ENCODE measurements around the gene SLC35F1.
A peak's percentile ranks its signal among the peaks of the same experiment; 100 is the strongest.
"Not testable (repeated sequence)": the region's sequence is repeated elsewhere in the genome, so short reads cannot be mapped to it uniquely, and the experiment has no call there.

Gene SLC35F1

DNA sequence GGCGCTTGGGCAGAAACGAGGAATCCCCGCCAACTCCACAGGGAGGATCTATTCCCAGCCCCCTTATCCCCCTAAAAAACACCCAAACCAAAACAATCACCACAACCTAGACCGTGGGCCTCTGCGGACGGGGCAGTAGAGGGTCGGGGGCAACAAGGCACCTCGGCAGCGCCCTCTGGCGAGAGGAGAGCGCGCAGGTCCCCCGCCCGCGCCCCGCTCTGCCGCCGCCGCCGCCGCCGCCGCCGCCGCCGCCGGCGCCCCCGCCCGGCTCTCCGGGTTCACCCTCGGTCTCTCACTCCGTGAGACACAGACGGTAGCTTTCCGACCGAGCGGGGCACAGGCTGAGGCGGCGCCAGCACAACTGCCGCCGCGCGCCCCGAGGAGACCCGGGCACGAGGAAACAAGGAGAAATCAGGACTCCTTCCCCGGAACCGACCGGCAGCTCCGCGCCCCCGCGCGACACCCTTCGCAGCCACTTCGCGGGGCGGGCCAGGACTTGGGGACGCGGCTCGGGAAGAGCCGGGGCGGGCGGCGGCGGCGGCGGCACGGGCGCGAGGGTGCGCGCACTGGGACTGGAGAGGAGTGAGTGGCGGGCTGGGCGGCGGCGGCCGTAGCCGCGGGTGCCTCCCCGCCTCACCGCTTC lies at the start of gene SLC35F1:
SLC35F1 (plus strand) TSS at position 307 of the 643 bp plus-strand sequence.
- DNase-seq (ENCODE audit: low read depth): peak; percentile 15

GRCh38 chr6:117858601-117859000 lies 48.5 kb upstream of the SLC35F1 start:
- DNase-seq (ENCODE audit: low read depth): not testable (repeated sequence)

DNA sequence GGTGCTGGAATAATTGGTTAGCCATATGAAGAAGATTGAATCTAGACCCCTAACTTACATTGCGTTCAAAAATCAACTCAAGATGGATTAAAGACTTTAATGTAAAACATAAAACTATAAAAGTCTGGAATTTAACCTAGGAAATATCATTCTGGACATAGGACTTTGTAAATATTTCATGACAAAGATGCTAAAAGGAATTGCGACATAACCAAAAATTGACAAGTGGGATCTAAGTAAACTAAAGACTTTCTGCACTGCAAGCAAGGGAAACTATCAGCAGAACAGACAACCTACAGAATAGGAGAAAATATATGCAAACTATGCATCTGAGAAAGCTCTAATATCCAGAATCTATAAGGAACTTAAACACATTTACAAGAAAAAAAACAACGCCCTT lies 45.5 kb upstream of the SLC35F1 start:
- no peak for DNase-seq (ENCODE audit: low read depth)

- DNase-seq (ENCODE audit: low read depth): no peak
These were observed 40.5 kb upstream of the SLC35F1 start for GRCh38 chr6:117866561-117866960.

GRCh38 chr6:117870486-117871242 lies 36.4 kb upstream of the SLC35F1 start:
- DNase-seq (ENCODE audit: low read depth): no peak

- DNase-seq (ENCODE audit: low read depth): no peak
These were observed 26.2 kb upstream of the SLC35F1 start for GRCh38 chr6:117880824-117881223.

GRCh38 chr6:117890172-117890571 lies 16.9 kb upstream of the SLC35F1 start:
- no peak for DNase-seq (ENCODE audit: low read depth)

GRCh38 chr6:117906507-117906957 lies 532 bp upstream of the SLC35F1 start:
- peak; percentile 27 for DNase-seq (ENCODE audit: low read depth)

DNA sequence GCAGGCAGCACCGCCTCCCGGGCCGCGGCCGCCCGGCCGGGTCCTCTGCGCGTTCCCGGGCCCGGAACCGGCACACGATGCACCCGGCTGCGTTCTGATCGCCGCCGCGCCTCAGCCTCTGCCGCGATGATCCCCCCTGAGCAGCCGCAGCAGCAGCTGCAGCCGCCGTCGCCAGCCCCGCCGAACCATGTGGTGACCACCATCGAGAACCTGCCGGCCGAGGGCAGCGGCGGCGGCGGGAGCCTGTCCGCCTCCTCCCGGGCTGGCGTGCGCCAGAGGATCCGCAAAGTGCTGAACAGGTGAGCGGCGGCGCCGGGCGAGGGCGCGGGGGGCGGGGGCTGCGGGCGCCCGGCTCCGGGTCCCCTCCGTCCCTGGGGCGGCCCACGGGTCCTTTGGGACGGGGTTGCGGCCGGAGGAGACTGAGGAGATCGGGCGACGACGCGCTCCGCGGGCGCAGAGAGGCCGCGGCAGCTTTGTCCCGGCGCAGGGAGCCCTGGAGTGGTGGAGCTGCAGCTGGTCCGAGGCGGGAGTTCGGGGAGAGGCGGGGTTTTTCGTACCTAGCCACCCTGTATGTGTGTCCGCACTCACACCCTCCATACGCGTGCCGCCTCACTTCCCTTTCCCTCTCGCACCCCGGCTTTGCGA lies 659 bp downstream of the SLC35F1 start:
- DNase-seq (ENCODE audit: low read depth): no peak

GRCh38 chr6:117908246-117909068 lies 1.4 kb downstream of the SLC35F1 start:
- no peak for DNase-seq (ENCODE audit: low read depth)

GRCh38 chr6:117909638-117910037 lies 2.6 kb downstream of the SLC35F1 start:
- DNase-seq (ENCODE audit: low read depth): no peak

DNA sequence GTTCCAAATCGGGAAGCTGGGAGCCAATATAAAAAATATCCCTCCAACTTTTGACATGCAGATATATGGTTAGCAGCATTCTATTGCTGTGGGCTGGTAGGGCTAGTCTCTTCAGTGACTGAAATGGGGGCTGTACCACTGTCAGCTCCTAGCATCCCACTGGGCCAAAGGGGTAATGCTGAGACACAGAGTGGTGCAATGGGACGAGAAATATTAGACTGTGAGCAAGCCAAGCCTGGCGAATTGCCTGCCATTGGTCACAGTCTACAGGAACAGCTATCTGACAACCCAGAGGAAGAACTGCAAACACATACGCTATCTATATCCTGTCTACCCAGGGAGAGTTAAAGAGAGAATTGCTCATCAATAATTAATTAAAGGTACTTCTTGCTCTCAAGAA lies 3.5 kb downstream of the SLC35F1 start:
- no peak for DNase-seq (ENCODE audit: low read depth)

DNA sequence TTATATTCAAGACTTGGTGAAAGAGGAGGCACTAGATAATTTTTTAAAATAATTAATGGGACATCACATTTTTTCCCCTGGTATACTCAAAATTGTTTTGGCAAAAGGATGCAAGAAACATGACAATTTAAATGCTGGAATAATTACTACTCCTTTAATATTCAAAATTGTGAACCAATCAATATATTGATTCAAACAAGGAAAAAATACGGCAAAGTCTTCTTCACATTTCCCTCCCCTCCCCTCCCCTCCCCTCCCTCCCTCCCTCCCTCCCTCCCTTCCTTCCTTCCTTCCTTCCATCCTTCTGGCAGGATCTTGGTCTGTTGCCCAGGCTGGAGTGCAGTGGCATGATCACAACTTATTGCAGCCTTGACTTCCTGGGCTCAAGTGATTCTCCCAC lies 4.1 kb downstream of the SLC35F1 start:
- no peak for DNase-seq (ENCODE audit: low read depth)

DNA sequence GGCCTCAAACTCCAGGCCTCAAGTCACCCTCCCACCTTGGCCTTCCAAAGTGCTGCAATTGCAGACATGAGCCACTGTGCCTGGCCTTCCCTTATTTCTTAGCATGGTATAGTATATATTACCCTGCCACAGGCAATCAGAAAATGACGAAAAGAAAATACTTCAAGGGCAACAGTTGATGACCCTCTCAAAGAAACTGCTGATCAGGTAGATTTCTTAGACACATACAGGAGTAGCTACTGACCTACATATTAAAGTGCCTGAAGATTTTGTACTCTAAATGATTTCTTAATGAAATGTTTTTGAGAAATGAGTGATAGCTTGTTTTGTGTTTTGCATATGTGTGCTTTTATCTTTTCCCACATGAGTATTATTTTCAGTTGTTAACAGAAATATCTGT lies 4.6 kb downstream of the SLC35F1 start:
- no peak for DNase-seq (ENCODE audit: low read depth)

DNA sequence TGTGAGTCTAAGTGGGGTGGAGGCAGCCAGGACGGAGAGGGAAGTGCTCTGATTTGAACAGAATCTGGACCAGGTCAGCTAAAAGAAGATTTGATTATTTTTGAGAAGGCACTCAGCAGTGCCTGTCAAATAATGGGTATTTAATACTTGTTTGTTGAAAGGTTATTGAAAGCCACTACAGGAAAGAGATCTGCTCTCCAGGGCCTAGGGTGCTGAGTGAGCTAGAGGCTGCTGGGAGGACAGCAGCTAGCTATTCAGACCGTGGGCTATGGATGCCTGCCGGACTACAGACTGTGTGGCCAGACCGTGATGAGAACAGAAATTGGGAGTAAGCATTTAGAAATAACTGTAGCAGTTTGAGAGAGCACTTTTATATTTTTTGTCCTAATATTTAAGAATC lies 8.8 kb downstream of the SLC35F1 start:
- no peak for DNase-seq (ENCODE audit: low read depth)

DNA sequence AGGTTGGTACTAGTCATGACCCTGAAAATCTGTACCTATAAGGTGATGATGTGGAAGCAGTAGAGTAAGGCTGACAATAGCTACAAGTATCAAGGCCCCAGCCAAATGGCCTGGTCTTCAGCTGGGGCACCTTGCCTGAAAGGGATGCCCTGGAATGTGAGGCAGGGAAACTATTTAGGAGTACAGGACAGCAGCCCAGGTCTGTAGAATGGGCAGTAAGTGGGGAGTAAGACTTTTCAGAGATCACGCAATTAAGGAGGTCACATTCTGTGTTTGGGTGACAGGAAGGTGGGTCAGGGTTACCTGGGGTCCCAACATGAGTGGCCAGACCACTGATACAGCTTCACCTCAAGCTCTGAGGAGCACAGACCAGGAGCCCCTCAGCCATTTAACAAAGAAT lies 9.4 kb downstream of the SLC35F1 start:
- no peak for DNase-seq (ENCODE audit: low read depth)

GRCh38 chr6:117917176-117917575 lies 10.1 kb downstream of the SLC35F1 start:
- no peak for DNase-seq (ENCODE audit: low read depth)

DNA sequence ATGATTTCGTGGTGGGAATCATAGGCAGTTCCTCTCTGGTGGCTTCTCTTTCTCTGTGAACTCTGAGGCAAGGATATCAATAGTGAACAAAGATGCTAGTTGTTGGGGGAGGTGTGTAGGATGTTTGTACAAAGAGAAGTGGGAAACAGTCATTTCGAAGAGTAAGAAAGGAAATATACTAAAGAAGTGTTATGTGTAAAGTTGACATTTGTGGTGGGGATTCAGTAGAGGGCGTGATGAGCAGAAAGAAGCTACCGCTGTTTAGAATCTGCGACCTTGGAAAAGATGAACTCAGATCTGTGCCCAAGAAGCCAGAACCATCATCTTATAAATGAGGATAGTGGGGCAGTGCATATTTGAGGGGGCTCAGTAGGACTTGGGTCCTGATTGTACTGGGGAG lies 11.4 kb downstream of the SLC35F1 start:
- DNase-seq (ENCODE audit: low read depth): no peak

DNA sequence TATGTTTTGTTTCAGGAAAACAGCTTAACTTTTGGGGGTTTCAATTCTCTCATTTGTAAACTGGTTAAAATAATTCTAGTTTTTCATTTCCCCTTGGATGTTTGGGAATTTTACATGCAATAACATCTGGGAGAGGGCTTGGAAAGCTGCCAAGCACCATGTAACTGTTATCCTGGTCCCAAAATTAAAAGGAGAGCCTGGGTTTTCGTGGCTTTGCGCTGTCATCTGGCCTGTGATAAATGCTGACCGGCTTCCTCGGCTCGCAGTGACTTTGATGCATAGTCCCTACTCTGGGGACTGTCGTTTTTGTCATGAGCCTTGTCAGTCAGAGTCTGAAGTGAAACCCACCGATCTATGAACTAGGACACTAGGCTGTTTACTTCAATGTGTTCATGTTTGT lies 12.2 kb downstream of the SLC35F1 start:
- no peak for DNase-seq (ENCODE audit: low read depth)

DNA sequence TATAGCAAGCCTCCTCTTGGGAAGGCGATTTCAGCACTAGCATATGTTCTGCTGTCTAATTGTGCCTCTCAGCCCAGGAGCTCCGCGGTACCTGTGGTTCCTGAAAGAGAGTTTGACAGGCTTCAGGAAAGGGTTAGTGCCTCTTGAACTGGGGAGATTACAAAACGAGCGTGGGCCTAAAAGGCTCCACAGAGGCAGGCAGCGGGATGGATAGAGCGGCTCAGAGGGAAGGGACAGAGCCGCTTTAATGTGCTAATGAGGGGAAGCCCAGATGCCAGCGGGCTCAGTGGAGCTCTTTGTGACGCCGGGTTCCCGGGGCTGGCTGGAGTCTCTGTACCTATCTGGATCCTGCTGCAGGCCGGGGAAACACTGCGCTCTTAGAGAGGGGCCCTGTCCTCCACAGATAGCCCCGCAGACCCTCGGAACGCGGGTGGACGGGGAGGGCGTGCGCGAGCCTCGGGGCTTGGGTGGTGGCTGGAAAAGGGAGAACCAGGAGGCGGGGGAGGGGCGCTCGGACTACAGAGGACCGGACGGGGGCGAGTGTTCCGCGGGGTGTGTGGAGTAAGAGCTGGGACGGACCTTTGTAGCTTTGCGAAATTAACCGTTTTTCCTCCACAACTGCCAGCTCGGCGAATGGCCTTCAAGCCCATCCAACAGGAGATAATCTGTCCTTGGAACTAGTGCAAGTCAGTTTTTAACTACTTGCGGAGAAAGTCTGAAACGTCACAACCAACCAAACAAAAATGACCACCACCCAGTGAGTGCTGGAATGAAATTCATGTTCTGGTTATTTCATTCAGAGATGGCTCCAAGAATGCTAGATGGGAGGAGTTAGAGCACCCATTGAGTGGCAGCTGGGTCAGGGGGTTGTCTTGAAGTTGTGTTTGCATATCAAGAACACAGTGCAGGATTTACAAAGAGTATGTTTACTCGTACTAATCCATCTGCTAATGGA lies 13.0 kb downstream of the SLC35F1 start:
- DNase-seq (ENCODE audit: low read depth): no peak

DNA sequence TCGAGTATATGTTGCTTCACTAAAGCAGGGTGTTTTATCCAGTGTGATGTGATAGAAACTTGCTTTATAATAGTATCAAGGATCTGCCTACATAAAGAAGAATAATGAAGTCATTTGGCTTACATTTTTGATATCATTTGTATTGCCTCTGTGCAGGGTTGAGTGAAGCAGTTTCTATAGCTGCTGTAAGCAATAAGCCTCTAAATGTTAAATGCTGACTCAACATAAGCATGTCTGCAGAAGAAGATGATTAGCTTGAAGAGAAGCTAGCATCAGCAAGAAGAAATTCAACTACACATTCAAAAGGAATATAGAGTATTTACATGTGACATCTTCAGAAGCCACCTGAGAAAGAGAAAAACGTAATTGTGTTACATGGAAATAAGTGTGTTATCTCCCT lies 17.6 kb downstream of the SLC35F1 start:
- DNase-seq (ENCODE audit: low read depth): no peak
